Measurements from ENCODE around the gene DCC.

DNA sequence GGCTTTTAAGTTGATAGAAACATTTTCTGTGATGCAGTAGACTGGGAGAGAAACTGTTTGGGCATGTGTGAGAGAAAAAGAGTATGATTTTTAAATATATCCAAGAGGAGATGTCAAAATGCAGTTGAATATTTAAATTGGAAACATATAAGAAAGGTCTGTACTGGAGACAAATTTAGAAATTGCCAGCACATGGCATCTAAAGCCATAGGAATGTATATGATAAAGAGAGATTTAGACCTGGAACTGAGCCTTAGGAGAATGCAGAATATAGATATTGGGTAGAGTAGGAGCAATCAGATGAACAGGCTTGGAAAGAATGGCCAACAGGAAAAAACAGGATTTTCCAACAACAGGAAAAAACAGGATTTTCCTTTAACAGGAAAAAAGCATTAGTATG lies 1203.7 kb downstream of the DCC start:
- TF ChIP-seq, protein P1, sequence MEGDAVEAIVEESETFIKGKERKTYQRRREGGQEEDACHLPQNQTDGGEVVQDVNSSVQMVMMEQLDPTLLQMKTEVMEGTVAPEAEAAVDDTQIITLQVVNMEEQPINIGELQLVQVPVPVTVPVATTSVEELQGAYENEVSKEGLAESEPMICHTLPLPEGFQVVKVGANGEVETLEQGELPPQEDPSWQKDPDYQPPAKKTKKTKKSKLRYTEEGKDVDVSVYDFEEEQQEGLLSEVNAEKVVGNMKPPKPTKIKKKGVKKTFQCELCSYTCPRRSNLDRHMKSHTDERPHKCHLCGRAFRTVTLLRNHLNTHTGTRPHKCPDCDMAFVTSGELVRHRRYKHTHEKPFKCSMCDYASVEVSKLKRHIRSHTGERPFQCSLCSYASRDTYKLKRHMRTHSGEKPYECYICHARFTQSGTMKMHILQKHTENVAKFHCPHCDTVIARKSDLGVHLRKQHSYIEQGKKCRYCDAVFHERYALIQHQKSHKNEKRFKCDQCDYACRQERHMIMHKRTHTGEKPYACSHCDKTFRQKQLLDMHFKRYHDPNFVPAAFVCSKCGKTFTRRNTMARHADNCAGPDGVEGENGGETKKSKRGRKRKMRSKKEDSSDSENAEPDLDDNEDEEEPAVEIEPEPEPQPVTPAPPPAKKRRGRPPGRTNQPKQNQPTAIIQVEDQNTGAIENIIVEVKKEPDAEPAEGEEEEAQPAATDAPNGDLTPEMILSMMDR (IDR thresholded peaks at IDR 0.05): no peak
- no peak for TF ChIP-seq POLR2A (IDR thresholded peaks at IDR 0.05)
